K562 (cell line): ENCODE measurements around the gene PNLIPRP2. TPM values are rescaled to one million over a fixed set of nuclear protein-coding genes. Genes with fewer than 3 reads are reported as not detected.

Experiments used
- ATAC-seq: fragments of 200-7000 bp; cut with Tn5 transposase; 3 replicates; pipeline ENCODE4 v1.9.1; 2020; ENCODE audit warnings: moderate library complexity
- BruUV-seq: library from RNA; stranded (reverse); fragments of 400-500 nt; replicated peaks from 2 replicates; lab custom pipeline; 2021; lab: Mats Ljungman, UMichigan
- CTCF ChIA-PET: fragments of 300-600 bp; formaldehyde crosslinking; extraction: SDS; loops from one replicate; lab custom pipeline; 2021; ENCODE audit warnings: low intra/inter-chr PET ratio; lab: Yijun Ruan, JAX
- POLR2A ChIA-PET: fragments of 300-600, 350-650 bp; sonication (Branson Sonifier 250); formaldehyde crosslinking; extraction: SDS; loops from one replicate; lab custom pipeline; 2021; ENCODE audit warnings: antibody characterized with exemption, inconsistent platforms; lab: Yijun Ruan, JAX
- DNase-seq, 4 experiments: peaks; one replicate each; pipeline versions ENCODE4 v3.0.0 to v3.0.0-alpha.2; 2011 to 2018; ENCODE audit warnings: low spot score in 3 of 4, mixed read lengths in 3 of 4; ENCODE audit errors: extremely low read depth in 1 of 4
- FAIRE-seq: peaks from 2 replicates; lab custom pipeline; 2011; peaks lifted over from hg19 to GRCh38; lab: Jason Lieb, UNC
- H2AFZ ChIP-seq: 2 replicates; pipeline ENCODE4 v1.6.0; 2011; ENCODE audit warnings: low read depth, low read length, control low read depth, inconsistent platforms
- H3K27ac ChIP-seq: fragments of 200-600 bp; 3 replicates; pipeline ENCODE4 v1.8.0; 2011; ENCODE audit warnings: low read depth, mild to moderate bottlenecking, control low read depth, inconsistent platforms, low read length, moderate library complexity, mixed read lengths; ENCODE audit errors: extremely low read depth
- H3K27me3 ChIP-seq, 2 experiments: fragments of 300-600 bp in 1 of 2; 2 replicates in 1 of 2; 3 replicates in 1 of 2; pipeline versions ENCODE4 v1.6.0 to v1.8.0; 2011; ENCODE audit warnings: inconsistent platforms in 2 of 2, low read length in 2 of 2, mild to moderate bottlenecking in 1 of 2, mixed read lengths in 1 of 2, moderate library complexity in 1 of 2; ENCODE audit not compliant: control insufficient read depth in 2 of 2, insufficient read depth in 2 of 2
- H3K36me3 ChIP-seq: fragments of 300-600 bp; 3 replicates; pipeline ENCODE4 v1.8.0; 2011; ENCODE audit warnings: mild to moderate bottlenecking, low read length, inconsistent platforms; ENCODE audit not compliant: control insufficient read depth, insufficient read depth
- H3K4me1 ChIP-seq, 2 experiments: fragments of 200-600 bp in 1 of 2; replicated peaks in 1 of 2; 2 replicates in 1 of 2; 3 replicates in 1 of 2; pipeline versions ENCODE4 v1.5.1 to v1.8.0; 2011; ENCODE audit warnings: inconsistent platforms in 2 of 2, low read length in 2 of 2, mild to moderate bottlenecking in 1 of 2, mixed read lengths in 1 of 2, moderate library complexity in 1 of 2; ENCODE audit not compliant: control insufficient read depth in 2 of 2, insufficient read depth in 2 of 2
- H3K4me2 ChIP-seq: 2 replicates; pipeline ENCODE4 v1.6.1; 2011; ENCODE audit warnings: low read length, control low read depth, inconsistent platforms, mixed read lengths; ENCODE audit not compliant: insufficient read depth
- H3K4me3 ChIP-seq: fragments of 200-600 bp; sonication (generic), shearing (Covaris generic); 2 replicates; pipeline ENCODE4 v1.5.1; 2016; ENCODE audit warnings: control low read depth, inconsistent platforms
- H3K79me2 ChIP-seq: fragments of 200-600 bp; 3 replicates; pipeline ENCODE4 v1.8.0; 2011; ENCODE audit warnings: low read length, inconsistent platforms; ENCODE audit not compliant: control insufficient read depth, insufficient read depth
- H3K9ac ChIP-seq, 2 experiments: 2 replicates each; pipeline versions ENCODE4 v1.6.0 to v1.6.1; 2011; ENCODE audit warnings: low read depth in 2 of 2, low read length in 2 of 2, control low read depth in 1 of 2, inconsistent platforms in 1 of 2, mild to moderate bottlenecking in 1 of 2, mixed read lengths in 1 of 2; ENCODE audit not compliant: insufficient read depth in 1 of 2
- H3K9me1 ChIP-seq: one replicate; pipeline ENCODE4 v1.6.0; 2011; ENCODE audit warnings: inconsistent platforms, mild to moderate bottlenecking, low read length, moderate library complexity; ENCODE audit not compliant: control insufficient read depth, insufficient read depth
- H3K9me3 ChIP-seq: replicated peaks from 2 replicates; pipeline ENCODE4 v1.5.1; 2011; ENCODE audit warnings: low read depth, low read length, inconsistent platforms; ENCODE audit not compliant: control insufficient read depth, insufficient read depth
- H4K20me1 ChIP-seq: replicated peaks from 2 replicates; pipeline ENCODE4 v1.6.1; 2011; ENCODE audit warnings: low read length, inconsistent platforms, mixed read lengths; ENCODE audit not compliant: control insufficient read depth, insufficient read depth
- CHD1 ChIP-seq: fragments of 200-600 bp; sonication (generic); IDR thresholded peaks from one replicate; pipeline ENCODE4 v1.6.1; 2012; ENCODE audit warnings: mild to moderate bottlenecking, moderate library complexity, low read length, inconsistent platforms
- CREB5 ChIP-seq: fragments of 250-450 bp; sonication (Bioruptor Pico); IDR thresholded peaks from 2 replicates; pipeline ENCODE4 v1.5.0; 2020; ENCODE audit warnings: mild to moderate bottlenecking
- ELF1 ChIP-seq: fragments of 200-800 bp; sonication (Bioruptor generic); IDR thresholded peaks from 2 replicates; pipeline ENCODE4 v1.6.1; 2016; ENCODE audit warnings: missing genetic modification characterization, missing compliant biosample characterization
- KLF13 ChIP-seq: fragments of 450-650 bp; IDR thresholded peaks from 2 replicates; pipeline ENCODE4 v1.6.1; 2016; ENCODE audit warnings: missing genetic modification characterization, low read depth, mild to moderate bottlenecking, missing compliant biosample characterization, moderate library complexity, borderline replicate concordance
- PCBP2 ChIP-seq: fragments of 200-400 bp; formaldehyde crosslinking; IDR thresholded peaks from 2 replicates; pipeline ENCODE4 v1.6.1; 2018; ENCODE audit warnings: low read length, low read depth, mild to moderate bottlenecking, moderate library complexity; ENCODE audit not compliant: poor library complexity, severe bottlenecking
- PTBP1 ChIP-seq: fragments of 200-400 bp; formaldehyde crosslinking; IDR thresholded peaks from 2 replicates; pipeline ENCODE4 v1.6.1; 2017; ENCODE audit warnings: low read depth, low read length
- SIRT6 ChIP-seq: IDR thresholded peaks from one replicate; pipeline ENCODE4 v1.6.1; 2012; ENCODE audit warnings: low read depth, mild to moderate bottlenecking, control low read depth, inconsistent platforms, low read length, moderate library complexity
- SNIP1 ChIP-seq: fragments of 450-650 bp; IDR thresholded peaks from 2 replicates; pipeline ENCODE4 v1.7.1; 2017; ENCODE audit warnings: low read depth, mild to moderate bottlenecking
- THAP7 ChIP-seq: fragments of 250-450 bp; sonication (Bioruptor Pico); IDR thresholded peaks from 2 replicates; pipeline ENCODE4 v1.5.0; 2021
- TOE1 ChIP-seq, 2 experiments: fragments of 450-650 bp in 1 of 2; sonication (generic) in 1 of 2; formaldehyde crosslinking in 1 of 2; IDR thresholded peaks; 2 replicates each; pipeline versions ENCODE4 v1.7.1 to v1.8.0; 2016 to 2022; ENCODE audit warnings: borderline replicate concordance in 2 of 2, mild to moderate bottlenecking in 2 of 2, antibody characterized with exemption in 1 of 2, inconsistent platforms in 1 of 2, low read depth in 1 of 2, missing genetic modification reagents in 1 of 2, moderate library complexity in 1 of 2
- VEZF1 ChIP-seq: fragments of 200-800 bp; sonication (Bioruptor generic); IDR thresholded peaks from 2 replicates; pipeline ENCODE4 v1.6.1; 2017; ENCODE audit warnings: missing genetic modification characterization, missing compliant biosample characterization
- ZNF316 ChIP-seq: fragments of 450-650 bp; IDR thresholded peaks from 2 replicates; pipeline ENCODE4 v1.6.1; 2016
- ZZZ3 ChIP-seq: fragments of 450-650 bp; IDR thresholded peaks from 2 replicates; pipeline ENCODE4 v1.6.1; 2016; ENCODE audit warnings: antibody characterized with exemption, mild to moderate bottlenecking, moderate library complexity
- WGBS: fragments of 100-300 bp; shearing (Covaris generic); methylation state at CpG from one replicate; pipeline ENCODE4 v1.1.6; 2016; ENCODE audit warnings: low coverage, mixed read lengths; ENCODE audit not compliant: insufficient coverage; ENCODE audit errors: missing lambda C conversion rate; 5-methylcytosine and 5-hydroxymethylcytosine counted together
- in situ Hi-C: fragments of 300-500 bp; cut with MboI; formaldehyde crosslinking; loops from 4 replicates; pipeline ENCODE4 v1.15.0; 2018; ENCODE audit warnings: inconsistent platforms, mixed read lengths
- intact Hi-C: fragments of 100-400 bp; cut with micrococcal nuclease; formaldehyde crosslinking; loops from 2 replicates; pipeline ENCODE4 v1.14.2; 2022
- polyA plus RNA-seq, 8 experiments: library from polyadenylated mRNA; depleted of rRNA in 4 of 8; stranded (reverse) in 5 of 8; unstranded in 3 of 8; fragments of >200 nt; fragmentation: Nextera tagmentation in 2 of 8; fragmentation: Illumina TruSeq in 1 of 8; extraction: Ambion mirVana in 2 of 8; extraction: Trizol in 1 of 8; gene quantifications; 2 replicates each; pipeline versions ENCODE4 v1.2.1 to v1.2.3, GENCODE V29; 2011 to 2014; ENCODE audit warnings: inconsistent platforms in 1 of 8, missing spikeins in 1 of 8
- total RNA-seq, 7 experiments: library from RNA; depleted of rRNA in 6 of 7; stranded (reverse); fragments of >200 nt in 6 of 7; fragmentation: Illumina TruSeq in 2 of 7; extraction: Trizol in 2 of 7; gene quantifications; 2 replicates each; pipeline versions ENCODE4 v1.2.1 to v1.2.3, GENCODE V29; 2011 to 2021; ENCODE audit warnings: low replicate concordance in 1 of 7

Gene PNLIPRP2
- total and polyA plus RNA-seq, 9 of the 15 experiments (the other 6 are each of a cell fraction or from before 2014, with no cell fraction given), result 0.38 TPM; not detected in 8

GRCh38 chr10:116597543-116597942 lies 23.2 kb upstream of the PNLIPRP2 start:
- ATAC-seq, result no peak
- intact Hi-C loops, result no loop called here
- H4K20me1 ChIP-seq, result no peaks in the 10 kb centered on the region
- H3K79me2 ChIP-seq, result no peaks in the 10 kb centered on the region
- 0% methylated on average over 5 of the region's 5 CpGs for WGBS
- H3K27ac ChIP-seq, result no peak overlapping the region
- H3K27me3 ChIP-seq, result no peaks in the 10 kb centered on the region
- in situ Hi-C loops, result no loop called here
- POLR2A ChIA-PET, result no interaction called here
- no peaks in the 10 kb centered on the region for H3K4me1 ChIP-seq
- TF ChIP-seq ELF1 (tag) (no peak), CREB5 (CRISPR knock-in tag) (no peak), SNIP1 (no peak), PCBP2 (no peak)
- TF ChIP-seq, all 486 proteins: peak for 0
- CTCF ChIA-PET, result no interaction called here
- H3K9me3 ChIP-seq, result no peaks in the 10 kb centered on the region
- no peak overlapping the region for H3K9ac ChIP-seq
- no peak overlapping the region for H2AFZ ChIP-seq
- FAIRE-seq, result no peak
- DNase-seq, result no peak
- H3K4me3 ChIP-seq, result no peak overlapping the region
- H3K9me1 ChIP-seq, result no peaks in the 10 kb centered on the region
- no TSS peak for BruUV-seq
- no peak overlapping the region for H3K4me2 ChIP-seq
- H3K36me3 ChIP-seq, result no peaks in the 10 kb centered on the region

GRCh38 chr10:116598329-116598728 lies 22.4 kb upstream of the PNLIPRP2 start:
- H3K9me1 ChIP-seq, result no peaks in the 10 kb centered on the region
- H4K20me1 ChIP-seq, result no peaks in the 10 kb centered on the region
- H3K27ac ChIP-seq, result no peak overlapping the region
- no peak overlapping the region for H2AFZ ChIP-seq
- intact Hi-C loops, result no loop called here
- no peaks in the 10 kb centered on the region for H3K4me1 ChIP-seq
- in situ Hi-C loops, result no loop called here
- no peaks in the 10 kb centered on the region for H3K79me2 ChIP-seq
- no peaks in the 10 kb centered on the region for H3K36me3 ChIP-seq
- ATAC-seq (no peak), FAIRE-seq (no peak), DNase-seq (no peak)
- no peak overlapping the region for H3K4me2 ChIP-seq
- CTCF ChIA-PET, result no interaction called here
- no peaks in the 10 kb centered on the region for H3K9me3 ChIP-seq
- H3K4me3 ChIP-seq, result no peak overlapping the region
- POLR2A ChIA-PET, result no interaction called here
- no TSS peak for BruUV-seq
- no peaks in the 10 kb centered on the region for H3K27me3 ChIP-seq
- H3K9ac ChIP-seq, result no peak overlapping the region
- TF ChIP-seq ZNF316, result no peak
- TF ChIP-seq KLF13 (tag), result no peak
- TF ChIP-seq SIRT6, result no peak
- TF ChIP-seq TOE1 (IDR thresholded peaks at IDR 0.05; ENCODE audit: borderline replicate concordance), result no peak
- TF ChIP-seq TOE1 (CRISPR knock-in tag; IDR thresholded peaks at IDR 0.05; ENCODE audit: borderline replicate concordance, low read depth), result no peak
- TF ChIP-seq CHD1, result no peak
- TF ChIP-seq ZZZ3, result no peak
- TF ChIP-seq VEZF1 (CRISPR knock-in tag), result no peak
- no peak for TF ChIP-seq THAP7
- TF ChIP-seq PTBP1, result no peak
